ENCODE results near the gene PRUNE2.

The PRUNE2 gene

DNA sequence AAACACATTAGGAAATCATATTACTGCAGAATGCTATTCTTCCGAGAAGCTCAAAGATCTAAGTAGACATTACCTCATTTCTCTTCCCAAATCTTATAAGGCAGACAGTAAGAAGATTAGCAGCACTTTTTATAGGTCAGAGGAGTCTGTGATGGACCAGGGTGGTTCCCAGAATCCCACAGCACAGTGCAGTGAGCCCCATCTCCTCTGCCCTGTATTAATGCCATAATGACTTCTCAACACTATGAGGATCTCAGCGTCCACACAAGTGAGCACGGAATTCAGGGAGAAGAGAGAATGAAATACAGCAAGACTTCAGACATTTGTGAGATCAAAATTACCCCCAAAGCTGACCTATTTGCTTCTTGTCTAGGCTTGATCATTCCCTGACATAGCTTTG lies 49.9 kb downstream of the PRUNE2 start:
- no peaks in the 10 kb centered on the region for H3K9me2 ChIP-seq (replicated peaks; ENCODE audit: insufficient read depth, low read length)

DNA sequence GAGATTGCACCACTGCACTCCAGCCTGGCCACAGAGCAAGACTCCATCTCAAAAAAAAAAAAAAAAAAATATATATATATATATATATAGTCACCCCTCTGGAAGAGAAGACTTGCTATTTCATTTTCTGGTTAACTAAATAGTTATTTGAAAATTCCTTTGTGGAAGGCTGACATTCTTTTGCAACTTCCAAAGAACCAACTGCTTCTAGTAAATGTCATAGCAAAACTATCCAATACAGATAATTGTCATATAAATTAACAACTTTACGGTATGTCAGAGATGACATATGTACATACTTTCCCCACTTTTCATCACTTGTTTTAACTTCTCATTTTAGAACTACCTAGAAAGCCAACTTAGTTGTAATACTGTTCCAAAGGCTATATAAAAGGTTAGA lies 50.9 kb downstream of the PRUNE2 start:
- Histone ChIP-seq H3F3A (ENCODE audit: insufficient read depth) (no peaks in the 10 kb centered on the region), H3K4me3 (ENCODE audit: insufficient read depth, low read length, poor library complexity, severe bottlenecking) (no peak overlapping the region), H3K9me2 (replicated peaks; ENCODE audit: insufficient read depth, low read length) (no peaks in the 10 kb centered on the region), H3K36me3 (ENCODE audit: low read length) (no peaks in the 10 kb centered on the region), H3K27ac (ENCODE audit: low read depth, low read length) (no peak overlapping the region), H3K9me3 (ENCODE audit: insufficient read depth, low read length) (no peaks in the 10 kb centered on the region), H3K27me3 (ENCODE audit: low read length) (no peaks in the 10 kb centered on the region), H3K9ac (ENCODE audit: low read length) (no peak overlapping the region), H4K20me1 (ENCODE audit: low read depth, low read length) (no peaks in the 10 kb centered on the region), H2AFZ (ENCODE audit: low read depth, low read length, severe bottlenecking) (no peak overlapping the region), H3K79me2 (ENCODE audit: insufficient read depth, low read length) (no peaks in the 10 kb centered on the region), H3K4me2 (ENCODE audit: low read depth, low read length, poor library complexity, severe bottlenecking) (no peak overlapping the region)
- TF ChIP-seq, protein P1, sequence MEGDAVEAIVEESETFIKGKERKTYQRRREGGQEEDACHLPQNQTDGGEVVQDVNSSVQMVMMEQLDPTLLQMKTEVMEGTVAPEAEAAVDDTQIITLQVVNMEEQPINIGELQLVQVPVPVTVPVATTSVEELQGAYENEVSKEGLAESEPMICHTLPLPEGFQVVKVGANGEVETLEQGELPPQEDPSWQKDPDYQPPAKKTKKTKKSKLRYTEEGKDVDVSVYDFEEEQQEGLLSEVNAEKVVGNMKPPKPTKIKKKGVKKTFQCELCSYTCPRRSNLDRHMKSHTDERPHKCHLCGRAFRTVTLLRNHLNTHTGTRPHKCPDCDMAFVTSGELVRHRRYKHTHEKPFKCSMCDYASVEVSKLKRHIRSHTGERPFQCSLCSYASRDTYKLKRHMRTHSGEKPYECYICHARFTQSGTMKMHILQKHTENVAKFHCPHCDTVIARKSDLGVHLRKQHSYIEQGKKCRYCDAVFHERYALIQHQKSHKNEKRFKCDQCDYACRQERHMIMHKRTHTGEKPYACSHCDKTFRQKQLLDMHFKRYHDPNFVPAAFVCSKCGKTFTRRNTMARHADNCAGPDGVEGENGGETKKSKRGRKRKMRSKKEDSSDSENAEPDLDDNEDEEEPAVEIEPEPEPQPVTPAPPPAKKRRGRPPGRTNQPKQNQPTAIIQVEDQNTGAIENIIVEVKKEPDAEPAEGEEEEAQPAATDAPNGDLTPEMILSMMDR (IDR thresholded peaks at IDR 0.05; ENCODE audit: insufficient read depth, low read length, poor library complexity, severe bottlenecking), result no peak
- no peak for TF ChIP-seq EZH2phosphoT487 (conservative IDR thresholded peaks at IDR 0.05; ENCODE audit: low read length)

More for the DNA sequence above, 49.9 kb downstream of the PRUNE2 start:
- Histone ChIP-seq H4K20me1 (ENCODE audit: low read depth, low read length) (no peaks in the 10 kb centered on the region), H3K9me3 (ENCODE audit: insufficient read depth, low read length) (no peaks in the 10 kb centered on the region), H3K9ac (ENCODE audit: low read length) (no peak overlapping the region), H3K27me3 (ENCODE audit: low read length) (no peaks in the 10 kb centered on the region), H3K4me2 (ENCODE audit: low read depth, low read length, poor library complexity, severe bottlenecking) (no peak overlapping the region), H2AFZ (ENCODE audit: low read depth, low read length, severe bottlenecking) (no peak overlapping the region), H3K4me3 (ENCODE audit: insufficient read depth, low read length, poor library complexity, severe bottlenecking) (no peak overlapping the region), H3F3A (ENCODE audit: insufficient read depth) (no peaks in the 10 kb centered on the region), H3K36me3 (ENCODE audit: low read length) (no peaks in the 10 kb centered on the region), H3K79me2 (ENCODE audit: insufficient read depth, low read length) (no peaks in the 10 kb centered on the region), H3K27ac (ENCODE audit: low read depth, low read length) (no peak overlapping the region)
- TF ChIP-seq, protein P1 (IDR thresholded peaks at IDR 0.05; ENCODE audit: insufficient read depth, low read length, poor library complexity, severe bottlenecking), result no peak
- TF ChIP-seq EZH2phosphoT487 (conservative IDR thresholded peaks at IDR 0.05; ENCODE audit: low read length), result no peak

DNA sequence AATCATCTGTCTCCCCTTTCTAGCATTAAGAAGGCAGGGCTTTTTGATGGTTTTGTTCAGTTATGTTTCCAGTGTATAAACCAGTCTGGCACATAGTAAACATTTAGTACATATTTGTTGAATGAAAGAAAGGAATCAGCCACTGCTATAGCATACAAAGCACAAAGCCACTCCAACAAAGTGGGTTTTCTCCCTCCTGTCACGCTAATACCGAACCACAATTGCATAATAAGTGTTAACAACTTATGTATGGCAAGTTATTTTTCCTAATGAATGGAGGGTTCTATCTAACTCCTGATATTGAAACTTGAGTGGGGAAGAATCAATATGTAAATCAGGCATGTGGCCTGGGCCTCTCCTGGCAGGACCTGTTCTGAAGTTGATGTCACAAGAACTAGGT lies 53.9 kb downstream of the PRUNE2 start:
- TF ChIP-seq, protein P1 (IDR thresholded peaks at IDR 0.05; ENCODE audit: insufficient read depth, low read length, poor library complexity, severe bottlenecking), result no peak
- TF ChIP-seq EZH2phosphoT487 (conservative IDR thresholded peaks at IDR 0.05; ENCODE audit: low read length), result no peak
- Histone ChIP-seq H3K27me3 (ENCODE audit: low read length) (no peaks in the 10 kb centered on the region), H3K36me3 (ENCODE audit: low read length) (no peaks in the 10 kb centered on the region), H3K9me3 (ENCODE audit: insufficient read depth, low read length) (no peaks in the 10 kb centered on the region), H3F3A (ENCODE audit: insufficient read depth) (no peaks in the 10 kb centered on the region), H3K9me2 (replicated peaks; ENCODE audit: insufficient read depth, low read length) (no peaks in the 10 kb centered on the region), H3K27ac (ENCODE audit: low read depth, low read length) (no peak overlapping the region), H4K20me1 (ENCODE audit: low read depth, low read length) (no peaks in the 10 kb centered on the region), H3K4me2 (ENCODE audit: low read depth, low read length, poor library complexity, severe bottlenecking) (no peak overlapping the region), H3K9ac (ENCODE audit: low read length) (no peak overlapping the region), H3K4me3 (ENCODE audit: insufficient read depth, low read length, poor library complexity, severe bottlenecking) (no peak overlapping the region), H2AFZ (ENCODE audit: low read depth, low read length, severe bottlenecking) (no peak overlapping the region), H3K79me2 (ENCODE audit: insufficient read depth, low read length) (no peaks in the 10 kb centered on the region)
